ENCODE measurements around the gene SMIM7.
"Not testable (repeated sequence)": the region's sequence is repeated elsewhere in the genome, so short reads cannot be mapped to it uniquely, and the experiment has no call there.

Gene SMIM7

GRCh38 chr19:16651421-16652188, 8.3 kb downstream of the SMIM7 start:
- H3K27me3 ChIP-seq (ENCODE audit: control insufficient read depth, insufficient read depth, low read length); H3K27ac ChIP-seq (ENCODE audit: low read depth, low read length); H3K9ac ChIP-seq (ENCODE audit: low read length); H3K4me3 ChIP-seq (ENCODE audit: low read length); H3K4me1 ChIP-seq (ENCODE audit: control insufficient read depth, insufficient read depth, low read length): not testable (repeated sequence)
- peaks cover 48% of the 10 kb centered on the region for H3K36me3 ChIP-seq (ENCODE audit: control insufficient read depth, insufficient read depth, low read length)

GRCh38 chr19:16650821-16651220, 9.1 kb downstream of the SMIM7 start:
- Histone ChIP-seq H3K36me3 (ENCODE audit: control insufficient read depth, insufficient read depth, low read length) (peaks cover 49% of the 10 kb centered on the region), H3K9ac (ENCODE audit: low read length) (no peak overlapping the region), H3K4me3 (ENCODE audit: low read length) (no peak overlapping the region), H3K27me3 (ENCODE audit: control insufficient read depth, insufficient read depth, low read length) (no peaks in the 10 kb centered on the region), H3K27ac (ENCODE audit: low read depth, low read length) (no peak overlapping the region), H3K4me1 (ENCODE audit: control insufficient read depth, insufficient read depth, low read length) (no peaks in the 10 kb centered on the region)

- no peak overlapping the region for H3K27ac ChIP-seq (ENCODE audit: low read depth, low read length)
- H3K4me1 ChIP-seq (ENCODE audit: control insufficient read depth, insufficient read depth, low read length) = no peaks in the 10 kb centered on the region
- no peaks in the 10 kb centered on the region for H3K27me3 ChIP-seq (ENCODE audit: control insufficient read depth, insufficient read depth, low read length)
- peaks cover 49% of the 10 kb centered on the region for H3K36me3 ChIP-seq (ENCODE audit: control insufficient read depth, insufficient read depth, low read length)
- H3K9ac ChIP-seq (ENCODE audit: low read length) = no peak overlapping the region
- no peak overlapping the region for H3K4me3 ChIP-seq (ENCODE audit: low read length)
These were observed 10.2 kb downstream of the SMIM7 start for GRCh38 chr19:16649734-16650133.

GRCh38 chr19:16645140-16645539, 14.8 kb downstream of the SMIM7 start:
- H3K9ac ChIP-seq (ENCODE audit: low read length) = no peak overlapping the region
- peaks cover 23% of the 10 kb centered on the region for H3K36me3 ChIP-seq (ENCODE audit: control insufficient read depth, insufficient read depth, low read length)
- no peak overlapping the region for H3K27ac ChIP-seq (ENCODE audit: low read depth, low read length)
- H3K4me3 ChIP-seq (ENCODE audit: low read length) = no peak overlapping the region
- H3K4me1 ChIP-seq (ENCODE audit: control insufficient read depth, insufficient read depth, low read length) = no peaks in the 10 kb centered on the region
- H3K27me3 ChIP-seq (ENCODE audit: control insufficient read depth, insufficient read depth, low read length) = no peaks in the 10 kb centered on the region

GRCh38 chr19:16641695-16642094, 18.2 kb downstream of the SMIM7 start:
- no peaks in the 10 kb centered on the region for H3K27me3 ChIP-seq (ENCODE audit: control insufficient read depth, insufficient read depth, low read length)
- no peak overlapping the region for H3K27ac ChIP-seq (ENCODE audit: low read depth, low read length)
- no peak overlapping the region for H3K4me3 ChIP-seq (ENCODE audit: low read length)
- H3K36me3 ChIP-seq (ENCODE audit: control insufficient read depth, insufficient read depth, low read length) = peaks cover 19% of the 10 kb centered on the region
- no peak overlapping the region for H3K9ac ChIP-seq (ENCODE audit: low read length)
- no peaks in the 10 kb centered on the region for H3K4me1 ChIP-seq (ENCODE audit: control insufficient read depth, insufficient read depth, low read length)

GRCh38 chr19:16640951-16641350, 19.0 kb downstream of the SMIM7 start:
- no peaks in the 10 kb centered on the region for H3K27me3 ChIP-seq (ENCODE audit: control insufficient read depth, insufficient read depth, low read length)
- no peak overlapping the region for H3K27ac ChIP-seq (ENCODE audit: low read depth, low read length)
- peaks cover 15% of the 10 kb centered on the region for H3K36me3 ChIP-seq (ENCODE audit: control insufficient read depth, insufficient read depth, low read length)
- no peak overlapping the region for H3K9ac ChIP-seq (ENCODE audit: low read length)
- H3K4me3 ChIP-seq (ENCODE audit: low read length) = no peak overlapping the region
- H3K4me1 ChIP-seq (ENCODE audit: control insufficient read depth, insufficient read depth, low read length) = no peaks in the 10 kb centered on the region

GRCh38 chr19:16638666-16639065, 21.3 kb downstream of the SMIM7 start:
- Histone ChIP-seq H3K36me3 (ENCODE audit: control insufficient read depth, insufficient read depth, low read length) (peaks cover 12% of the 10 kb centered on the region), H3K27ac (ENCODE audit: low read depth, low read length) (no peak overlapping the region), H3K27me3 (ENCODE audit: control insufficient read depth, insufficient read depth, low read length) (no peaks in the 10 kb centered on the region), H3K4me3 (ENCODE audit: low read length) (no peak overlapping the region), H3K4me1 (ENCODE audit: control insufficient read depth, insufficient read depth, low read length) (no peaks in the 10 kb centered on the region), H3K9ac (ENCODE audit: low read length) (no peak overlapping the region)

- Histone ChIP-seq H3K4me3 (ENCODE audit: low read length) (no peak overlapping the region), H3K36me3 (ENCODE audit: control insufficient read depth, insufficient read depth, low read length) (peaks cover 12% of the 10 kb centered on the region), H3K27me3 (ENCODE audit: control insufficient read depth, insufficient read depth, low read length) (no peaks in the 10 kb centered on the region), H3K4me1 (ENCODE audit: control insufficient read depth, insufficient read depth, low read length) (no peaks in the 10 kb centered on the region), H3K9ac (ENCODE audit: low read length) (no peak overlapping the region), H3K27ac (ENCODE audit: low read depth, low read length) (no peak overlapping the region)
These were observed 22.4 kb downstream of the SMIM7 start for GRCh38 chr19:16637535-16637934.

GRCh38 chr19:16631465-16631864, 28.5 kb downstream of the SMIM7 start:
- Histone ChIP-seq H3K9ac (ENCODE audit: low read length) (no peak overlapping the region), H3K27me3 (ENCODE audit: control insufficient read depth, insufficient read depth, low read length) (no peaks in the 10 kb centered on the region), H3K4me3 (ENCODE audit: low read length) (no peak overlapping the region), H3K27ac (ENCODE audit: low read depth, low read length) (no peak overlapping the region), H3K36me3 (ENCODE audit: control insufficient read depth, insufficient read depth, low read length) (peaks cover 3% of the 10 kb centered on the region), H3K4me1 (ENCODE audit: control insufficient read depth, insufficient read depth, low read length) (peaks cover 6% of the 10 kb centered on the region)

GRCh38 chr19:16628984-16629691, 30.8 kb downstream of the SMIM7 start:
- Histone ChIP-seq H3K4me1 (ENCODE audit: control insufficient read depth, insufficient read depth, low read length) (peaks cover 9% of the 10 kb centered on the region), H3K27me3 (ENCODE audit: control insufficient read depth, insufficient read depth, low read length) (no peaks in the 10 kb centered on the region), H3K4me3 (ENCODE audit: low read length) (peak overlapping the region; percentile 92), H3K36me3 (ENCODE audit: control insufficient read depth, insufficient read depth, low read length) (peaks cover 7% of the 10 kb centered on the region), H3K9ac (ENCODE audit: low read length) (peak overlapping the region; percentile 81), H3K27ac (ENCODE audit: low read depth, low read length) (peak overlapping the region; percentile 94)

GRCh38 chr19:16628183-16628983, 31.6 kb downstream of the SMIM7 start, which contains the start of gene MED26:
Gene MED26 (minus strand): TSS chr19:16628204. CDS start chr19:16627943, 261 bp downstream.
- peak within 1 kb of the TSS; percentile 94 for H3K9ac ChIP-seq (ENCODE audit: low read length)
- peak within 1 kb of the TSS; percentile 92 for H3K4me3 ChIP-seq (ENCODE audit: low read length)
- peak within 1 kb of the TSS; percentile 94 for H3K27ac ChIP-seq (ENCODE audit: low read depth, low read length)
- H3K36me3 ChIP-seq (ENCODE audit: control insufficient read depth, insufficient read depth, low read length) = peaks cover 7% of the 10 kb centered on the region
- no peaks in the 10 kb centered on the region for H3K27me3 ChIP-seq (ENCODE audit: control insufficient read depth, insufficient read depth, low read length)
- peaks cover 9% of the 10 kb centered on the region for H3K4me1 ChIP-seq (ENCODE audit: control insufficient read depth, insufficient read depth, low read length)

GRCh38 chr19:16627928-16628182, 32.1 kb downstream of the SMIM7 start:
- H3K4me1 ChIP-seq (ENCODE audit: control insufficient read depth, insufficient read depth, low read length) = peaks cover 9% of the 10 kb centered on the region
- H3K36me3 ChIP-seq (ENCODE audit: control insufficient read depth, insufficient read depth, low read length) = peaks cover 5% of the 10 kb centered on the region
- peak overlapping the region; percentile 94 for H3K9ac ChIP-seq (ENCODE audit: low read length)
- peak overlapping the region; percentile 60 for H3K27ac ChIP-seq (ENCODE audit: low read depth, low read length)
- peak overlapping the region; percentile 91 for H3K4me3 ChIP-seq (ENCODE audit: low read length)
- H3K27me3 ChIP-seq (ENCODE audit: control insufficient read depth, insufficient read depth, low read length) = no peaks in the 10 kb centered on the region

All from rectal smooth muscle tissue (tissue), 1 donor.